Spleen (tissue), 7 donors: ENCODE measurements around the gene DUSP8.

Experiments used
- CTCF ChIP-seq, 11 experiments: fragments of 200-600 bp in 7 of 11; fragments of 450-650 bp in 4 of 11; sonication (generic) in 4 of 11; IDR thresholded peaks in 8 of 11; conservative IDR thresholded peaks in 3 of 11; 1 replicate in 7 of 11; 2 replicates in 4 of 11; pipeline versions ENCODE4 v1.4.0 to v1.8.0; 2016 to 2021; ENCODE audit warnings: antibody characterized with exemption in 11 of 11, inconsistent platforms in 4 of 11, mild to moderate bottlenecking in 1 of 11
- POLR2A ChIP-seq, 3 donors: fragments of 450-650 bp; IDR thresholded peaks; one replicate each; pipeline ENCODE4 v1.5.1; 2017; ENCODE audit warnings: antibody characterized with exemption in 3 of 3, mild to moderate bottlenecking in 1 of 3
- POLR2AphosphoS5 ChIP-seq, 3 donors: sonication (generic); formaldehyde crosslinking; IDR thresholded peaks; one replicate each; pipeline ENCODE4 v1.5.1; 2017; ENCODE audit warnings: antibody characterized with exemption in 3 of 3
- donor health status: DM: no; HTN: no; CAD: no; lungs with moderate emphysema.
- donor health status: DM: no; HTN: no; CAD: no.
- donor health status: DM: no; HTN: no; CAD: no.

DNA sequence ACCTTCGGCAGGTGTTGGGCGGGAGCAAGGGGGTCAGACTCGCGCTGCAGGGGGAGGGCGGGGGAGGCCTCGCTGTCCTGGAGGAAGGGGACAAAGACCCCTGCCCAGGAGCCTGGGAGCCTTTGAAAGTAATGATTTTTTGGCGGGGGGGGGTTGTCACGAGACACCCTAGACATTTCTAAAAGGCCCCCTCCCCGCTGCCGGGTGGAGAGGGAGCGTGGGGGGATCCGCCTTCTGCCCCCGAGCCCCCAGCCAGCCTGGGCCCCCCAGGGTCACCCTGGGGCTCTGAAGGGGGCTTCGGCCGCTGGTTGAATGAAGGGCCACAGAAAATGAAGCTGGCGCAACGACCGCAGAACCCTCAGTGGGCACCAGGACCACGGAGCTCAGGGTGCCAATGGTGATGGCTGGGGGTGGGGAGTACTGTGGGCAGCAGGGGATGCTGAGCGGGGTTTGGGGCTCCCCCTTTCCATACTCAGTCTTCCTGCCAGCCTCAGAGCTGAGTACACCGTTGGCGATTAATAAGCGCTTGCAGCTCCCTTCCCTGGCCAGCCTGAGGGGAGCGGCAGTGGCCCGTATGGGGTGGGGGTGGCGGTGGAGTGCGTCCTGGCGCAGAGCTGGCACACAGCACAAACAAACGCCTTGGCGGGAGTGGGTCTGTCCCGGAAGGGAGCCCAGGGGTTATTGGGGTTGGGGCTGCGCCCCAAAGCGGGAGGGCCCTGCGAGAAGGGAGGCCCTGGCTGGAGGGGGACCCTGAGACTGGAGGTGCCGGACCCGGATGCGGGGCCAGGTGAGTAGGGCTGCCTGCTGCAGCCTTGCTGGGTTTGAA, 1.2 kb upstream of the DUSP8 start:
- TF ChIP-seq CTCF (IDR thresholded peaks at IDR 0.05 in 8 of 11, conservative IDR thresholded peaks at IDR 0.05 in 3 of 11) (peak in 1 of 11 experiments; percentile 17), POLR2AphosphoS5 (IDR thresholded peaks at IDR 0.05) (peak in 1 of 3 donors; percentile 27), POLR2A (IDR thresholded peaks at IDR 0.05) (no peak)
